Hypothalamus (tissue), 51 donors: ENCODE measurements around the gene ZNF593OS.
A peak's percentile ranks its signal among the peaks of the same experiment; 100 is the strongest.

Experiments
- DNase-seq, 51 donors: peaks; one replicate each; lab custom pipeline; 2025; lab: John Stamatoyannopoulos, UW

Gene ZNF593OS

DNA sequence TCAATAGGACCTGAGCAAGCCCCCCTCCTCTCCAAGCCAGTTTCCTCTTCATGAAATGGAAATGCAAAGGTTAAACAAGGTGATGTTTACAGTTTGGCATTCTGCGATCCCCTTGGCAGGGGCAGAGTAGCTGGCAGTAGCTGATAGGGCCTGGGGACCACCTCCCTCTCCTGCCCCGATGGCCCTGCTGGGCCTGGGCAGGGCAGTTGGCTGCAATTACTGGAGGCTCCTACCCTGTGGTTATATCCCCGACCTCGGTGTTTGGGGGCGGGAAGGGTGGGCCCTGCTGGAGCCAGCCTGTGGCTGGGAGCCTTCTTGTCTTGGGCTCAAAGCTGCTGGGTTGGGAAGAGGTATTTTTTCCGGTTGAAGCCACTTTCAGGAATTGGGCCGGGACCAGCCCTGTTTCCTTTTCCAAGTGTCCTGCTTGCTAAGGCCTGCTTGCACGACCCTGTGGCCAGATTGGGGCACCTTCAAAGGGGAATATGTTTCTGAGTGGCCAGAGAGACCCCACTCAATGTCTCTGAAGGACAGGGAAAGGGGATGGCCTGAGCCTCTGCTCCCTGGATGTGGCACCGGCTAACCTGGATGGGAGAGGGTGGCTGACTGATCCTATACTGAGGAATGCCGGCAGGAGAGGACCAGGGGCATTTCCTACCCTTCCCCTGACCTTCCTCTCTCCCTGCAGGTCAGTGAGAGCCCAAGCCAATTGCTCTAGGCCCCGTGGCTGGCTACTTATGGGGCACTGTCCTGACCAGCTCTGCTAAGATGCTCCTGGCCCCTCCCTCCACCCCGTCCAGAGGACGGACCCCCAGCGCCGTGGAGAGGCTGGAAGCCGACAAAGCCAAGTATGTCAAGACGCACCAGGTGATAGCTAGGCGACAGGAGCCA, 10.9 kb downstream of the ZNF593OS start:
- no peak for DNase-seq

GRCh38 chr1:26159743-26160039, 11.9 kb downstream of the ZNF593OS start:
- no peak for DNase-seq

DNA sequence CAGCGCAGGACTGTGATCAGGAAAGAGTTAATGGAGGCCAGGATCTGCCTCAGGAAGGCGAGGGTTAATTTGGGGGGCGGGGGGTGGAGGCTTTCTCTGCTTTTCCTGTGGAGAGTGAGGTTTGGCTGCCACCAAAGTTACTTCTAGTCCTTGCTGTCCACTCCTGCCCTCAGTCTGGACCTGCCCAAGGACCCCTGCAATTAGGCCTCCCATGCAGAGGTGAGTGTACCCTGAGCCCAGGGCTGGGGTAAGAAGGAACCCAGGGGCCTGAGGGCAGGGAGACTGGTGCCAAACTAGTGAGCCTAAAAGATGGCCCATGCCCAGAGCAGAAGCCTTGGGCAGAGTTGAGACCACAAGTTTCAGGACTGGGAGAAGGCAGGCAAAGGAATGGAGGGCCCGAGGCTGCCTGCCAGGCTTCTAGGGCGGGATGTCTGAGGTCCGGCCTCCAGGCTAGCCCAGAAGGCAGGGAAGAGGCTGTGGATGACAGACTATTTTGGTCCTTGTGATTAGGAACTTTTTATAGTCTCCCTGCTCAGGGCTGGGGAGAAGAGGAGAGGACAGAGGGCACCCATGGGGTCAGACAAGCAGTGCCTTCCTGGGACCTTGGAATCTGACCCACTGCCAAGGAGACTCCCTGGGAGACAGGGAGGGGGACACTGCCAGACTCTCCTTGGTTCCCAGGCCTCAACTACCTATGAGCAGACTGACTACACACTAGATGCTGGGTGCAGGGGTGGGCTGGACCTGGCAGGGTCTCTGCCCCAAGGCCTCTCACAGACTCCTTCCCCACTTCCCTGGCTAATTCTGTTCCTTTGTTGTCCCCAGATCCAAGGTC, 12.5 kb downstream of the ZNF593OS start, which contains the start of gene FAM110D:
FAM110D (plus strand) TSS at position 172 of the 835 bp plus-strand sequence. CDS start 2,213 bp downstream, outside the sequence.
- DNase-seq: no peak

DNA sequence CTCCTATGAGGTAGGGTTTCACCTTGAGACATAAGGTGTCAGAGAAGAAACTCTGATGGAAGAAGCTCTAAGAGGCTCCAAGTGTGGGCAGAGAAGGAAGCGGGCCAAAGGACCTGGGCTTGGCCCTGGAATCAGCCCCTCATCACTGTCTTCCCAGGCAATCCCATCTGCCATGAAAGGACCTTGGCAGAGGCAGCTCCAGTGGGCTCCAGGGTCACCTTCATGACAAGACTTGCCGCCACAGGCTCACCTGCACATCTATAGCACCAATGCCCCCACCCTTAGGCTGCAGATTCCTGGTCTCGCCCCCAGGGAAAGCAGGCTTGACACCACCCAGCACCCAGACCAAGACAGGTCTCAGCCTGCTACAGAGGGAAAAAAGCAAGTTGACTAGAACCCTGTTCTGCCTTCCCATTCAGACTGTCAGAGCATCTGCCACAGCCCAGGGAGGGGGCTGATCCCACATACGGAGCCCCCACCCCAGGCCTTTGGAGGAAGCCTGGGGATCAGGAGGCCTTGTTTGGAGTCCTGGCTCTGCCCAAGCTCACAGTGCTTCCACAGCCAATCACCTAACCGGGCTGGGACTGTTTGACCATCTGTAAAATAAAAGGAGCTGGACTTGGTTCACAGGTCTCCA, 13.2 kb downstream of the ZNF593OS start:
- DNase-seq: no peak

GRCh38 chr1:26156285-26157038, 15.2 kb downstream of the ZNF593OS start:
- DNase-seq: peak in 14 of 51 donors; percentile 8 to 58 (median 33)

DNA sequence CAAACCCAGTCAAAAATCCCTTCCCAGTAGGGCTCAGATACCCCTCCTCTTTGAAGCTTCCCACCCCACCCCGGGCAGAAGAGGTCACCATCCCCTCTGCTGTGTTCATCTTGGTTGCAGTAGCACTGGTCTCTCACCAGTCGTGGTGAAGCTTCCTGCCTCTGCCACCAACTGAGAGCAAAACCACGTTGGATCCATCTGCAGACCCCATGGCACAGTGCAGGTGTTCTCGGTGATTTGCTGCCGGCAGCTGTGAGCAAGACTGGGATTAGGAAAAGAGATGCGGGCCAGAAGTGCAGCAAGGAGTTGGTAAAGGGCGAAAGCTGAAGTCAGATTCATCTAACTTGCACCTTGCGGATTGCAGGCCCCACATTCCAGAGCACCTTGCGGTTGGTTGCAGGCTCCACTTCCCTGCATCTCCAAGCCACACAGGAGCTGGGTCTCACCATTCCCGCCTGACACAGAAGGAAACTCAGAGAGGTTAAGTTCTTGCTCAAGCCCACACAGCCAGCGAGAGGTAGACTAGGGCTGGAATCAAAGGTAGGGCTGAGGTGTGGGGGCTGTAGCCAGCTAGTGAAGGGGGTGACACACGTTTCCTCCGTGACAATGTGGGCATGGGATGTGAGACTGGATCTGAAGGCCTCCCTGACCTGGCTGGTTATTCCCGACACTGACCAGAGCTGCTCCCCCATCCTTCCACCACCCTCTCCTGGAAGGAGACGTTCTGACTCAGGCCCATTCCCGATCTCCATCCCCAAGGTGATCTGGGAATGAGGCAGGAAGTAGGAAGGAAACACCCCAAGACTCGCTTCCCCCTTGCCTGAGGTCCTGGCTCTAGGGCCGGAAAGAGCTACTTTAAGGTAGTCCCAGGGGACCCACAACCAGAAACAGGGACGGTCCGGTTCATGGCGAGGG, 16.0 kb downstream of the ZNF593OS start:
- no peak for DNase-seq

DNA sequence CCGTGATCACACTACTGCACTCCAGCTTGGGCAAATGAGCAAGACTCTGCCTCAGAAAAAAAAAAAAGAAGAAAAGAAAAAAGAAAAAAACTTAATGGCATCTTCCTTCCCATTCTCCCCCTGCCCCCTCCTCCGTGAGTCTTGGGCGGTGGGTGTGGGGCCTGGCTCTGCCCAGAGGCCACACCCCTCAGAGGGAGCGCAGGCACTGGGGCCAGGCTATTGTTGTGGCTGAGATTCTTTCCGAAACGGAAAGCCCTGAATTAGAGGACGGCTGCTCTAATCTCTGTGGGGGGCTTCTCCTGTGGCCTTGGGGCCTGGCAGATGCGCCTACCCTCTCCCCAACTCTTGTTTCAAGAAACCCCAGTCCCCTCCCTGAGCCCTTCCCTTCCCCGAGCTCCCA, 16.9 kb downstream of the ZNF593OS start:
- no peak for DNase-seq

DNA sequence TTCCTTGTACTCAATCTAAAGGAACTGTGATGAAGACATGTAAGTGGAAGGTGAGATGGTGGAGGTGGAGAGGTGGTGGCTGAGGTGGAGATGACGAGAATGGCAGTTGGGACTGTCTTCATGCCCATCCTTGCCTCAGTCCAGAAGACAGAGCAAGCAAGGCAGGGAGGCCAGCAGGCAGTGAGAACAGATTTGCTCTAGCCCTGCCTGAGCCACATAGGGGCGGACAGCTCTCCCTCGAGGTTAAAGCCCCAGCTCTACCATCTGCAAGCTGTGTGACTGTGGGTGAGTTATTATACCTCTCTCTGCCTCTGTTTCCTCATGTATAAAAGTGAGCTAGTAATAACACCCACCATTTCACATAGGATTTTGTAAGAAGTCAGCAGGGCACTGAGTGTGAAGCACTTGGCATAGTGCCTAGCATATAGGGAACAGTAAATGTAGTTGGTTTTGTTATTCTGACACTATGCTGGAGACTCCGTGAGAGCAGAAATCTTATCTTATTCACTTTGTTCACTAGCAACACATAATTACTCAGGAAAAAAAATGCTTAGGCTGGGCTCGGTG, 17.6 kb downstream of the ZNF593OS start:
- no peak for DNase-seq

- no peak for DNase-seq
These were observed 22.7 kb downstream of the ZNF593OS start for GRCh38 chr1:26148887-26149286.

- DNase-seq: no peak
These were observed 25.7 kb downstream of the ZNF593OS start for GRCh38 chr1:26145960-26146294.

DNA sequence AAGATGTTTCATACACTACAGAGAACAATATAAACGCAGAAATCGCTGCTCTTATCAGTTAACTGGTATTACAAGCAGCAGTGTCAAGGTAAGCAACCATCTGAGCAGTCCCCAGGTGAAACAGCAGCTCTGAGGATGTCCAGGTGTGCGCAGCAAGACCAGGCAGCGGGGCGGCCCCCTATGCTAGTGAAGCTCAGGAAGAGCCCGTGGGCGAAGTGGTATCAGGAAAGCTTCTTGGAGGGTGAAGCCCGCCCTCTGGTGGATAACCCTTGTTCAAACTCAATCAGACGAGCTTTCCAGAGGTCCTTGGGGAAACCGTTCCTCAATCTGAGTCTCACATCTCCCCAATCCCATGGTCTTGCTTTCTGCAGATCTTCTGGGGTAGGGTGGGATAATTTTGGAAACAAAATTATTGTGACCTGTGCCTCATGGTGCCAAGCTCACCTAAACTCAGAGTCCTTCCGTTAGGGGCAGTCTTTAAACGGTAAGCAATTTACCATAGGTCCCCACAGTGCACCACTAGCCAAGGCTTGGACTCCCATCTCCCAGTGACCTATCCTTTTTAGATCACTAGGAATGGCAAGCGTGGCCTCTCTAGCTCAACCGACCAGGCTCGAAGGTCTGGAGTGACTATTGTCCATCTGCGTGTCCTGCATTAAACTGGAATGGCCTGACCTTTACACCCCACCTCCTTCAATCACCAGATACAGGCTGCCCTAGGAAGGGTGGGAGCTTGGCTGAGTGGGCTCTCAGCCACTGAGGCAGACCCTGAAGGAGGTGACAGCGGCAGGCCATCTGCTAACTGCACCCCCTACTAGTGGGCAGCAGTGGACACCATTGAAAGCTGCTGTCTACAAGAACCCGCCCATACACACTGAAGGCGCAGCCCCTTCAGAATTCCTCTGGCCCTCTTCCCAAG, 26.3 kb downstream of the ZNF593OS start:
- DNase-seq: peak in 43 of 51 donors; percentile 12 to 87 (median 57)

DNA sequence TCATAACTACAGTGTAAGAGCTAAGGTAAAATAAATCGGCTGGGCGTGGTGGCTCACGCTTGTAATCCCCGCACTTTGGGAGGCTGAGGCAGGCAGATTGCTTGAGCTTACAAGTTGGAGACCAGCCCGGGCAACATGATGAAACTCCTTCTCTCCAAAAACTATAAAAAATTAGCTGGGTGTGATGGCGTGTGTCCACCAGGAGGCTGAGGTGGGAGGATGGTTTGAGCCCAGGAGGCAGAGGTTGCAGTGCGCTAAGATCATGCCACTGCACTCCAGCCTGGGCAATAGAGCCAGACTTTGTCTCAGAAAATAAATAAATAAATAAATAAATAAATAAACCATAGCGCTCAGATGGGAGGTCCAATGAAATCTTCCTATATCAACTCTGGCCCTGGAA, 29.5 kb downstream of the ZNF593OS start:
- no peak for DNase-seq

- no peak for DNase-seq
These were observed 32.6 kb downstream of the ZNF593OS start for GRCh38 chr1:26138974-26139558.

DNA sequence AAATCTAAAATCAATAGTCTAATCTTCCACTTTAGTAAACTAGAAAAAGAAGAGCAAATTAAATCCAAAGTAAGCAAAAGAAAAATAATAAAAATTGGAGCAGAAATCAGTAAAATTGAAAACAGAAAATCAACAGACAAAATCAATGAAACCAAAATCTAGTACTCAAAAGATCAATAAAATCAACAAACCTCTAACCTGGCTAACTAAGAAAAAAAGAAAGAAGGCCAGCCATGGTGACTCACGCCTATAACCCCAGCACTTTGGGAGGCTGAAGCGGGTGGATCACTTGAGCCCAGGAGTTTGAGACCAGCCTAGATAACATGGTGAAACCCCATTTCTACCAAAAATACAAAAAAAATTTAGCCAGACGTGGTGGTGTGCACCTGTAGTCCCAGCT, 37.2 kb downstream of the ZNF593OS start:
- no peak for DNase-seq

GRCh38 chr1:26132834-26133167, 38.8 kb downstream of the ZNF593OS start:
- DNase-seq: no peak

GRCh38 chr1:26132128-26132833, 39.4 kb downstream of the ZNF593OS start:
- no peak for DNase-seq

DNA sequence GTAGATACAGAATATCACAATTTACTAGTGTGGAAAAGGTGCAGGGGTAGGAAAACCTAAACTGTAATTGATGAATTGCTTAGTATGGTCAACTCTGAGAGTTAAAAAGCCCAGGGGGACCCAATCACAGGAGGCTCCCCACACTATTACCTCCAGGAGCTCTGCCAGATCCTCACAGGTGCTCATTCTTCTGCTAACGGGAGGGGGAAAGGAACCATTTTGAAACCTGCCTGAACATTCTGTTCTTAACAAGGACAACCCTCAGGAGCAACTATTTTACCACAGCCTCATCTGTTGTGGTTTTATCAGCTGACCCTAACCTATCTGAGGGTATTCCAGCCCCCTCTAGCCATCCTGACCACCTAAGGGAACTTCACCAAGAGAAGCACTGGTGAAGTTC, 40.9 kb downstream of the ZNF593OS start:
- DNase-seq: no peak
